OCI-LY3 (cell line): ENCODE data around the gene SCFD1.

ENCODE experiments used
- H2AFZ ChIP-seq: fragments of 200-600, 300-600 bp; shearing (Covaris generic); 2 replicates; pipeline ENCODE4 v1.6.0; 2014; ENCODE audit warnings: antibody characterized with exemption, low read depth, low read length
- H3K27ac ChIP-seq: fragments of 200-600, 300-600 bp; sonication (generic); 2 replicates; pipeline ENCODE4 v1.5.1; 2014; ENCODE audit warnings: mild to moderate bottlenecking, low read length, moderate library complexity, mixed read lengths
- H3K27me3 ChIP-seq: fragments of 200-600, 300-600 bp; sonication (generic); 2 replicates; pipeline ENCODE4 v1.6.1; 2014; ENCODE audit warnings: low read depth, low read length, mixed read lengths
- H3K36me3 ChIP-seq: fragments of 200-600, 300-600 bp; sonication (generic); replicated peaks from 2 replicates; pipeline ENCODE3; 2014; ENCODE audit warnings: low read depth, low read length, mixed read lengths
- H3K4me1 ChIP-seq: fragments of 300-600, 200-600 bp; sonication (generic); 2 replicates; pipeline ENCODE4 v1.6.1; 2014; ENCODE audit warnings: low read length, mixed read lengths
- H3K4me2 ChIP-seq: fragments of 200-600, 300-600 bp; sonication (generic); 2 replicates; pipeline ENCODE4 v1.6.1; 2014; ENCODE audit warnings: low read length, mixed read lengths
- H3K4me3 ChIP-seq: fragments of 300-600, 200-600 bp; sonication (generic); 2 replicates; pipeline ENCODE4 v1.5.1; 2014; ENCODE audit warnings: antibody characterized with exemption, mild to moderate bottlenecking, low read length, moderate library complexity
- H3K79me2 ChIP-seq: fragments of 300-600, 200-600 bp; shearing (Covaris generic); 2 replicates; pipeline ENCODE4 v1.6.1; 2014; ENCODE audit warnings: mild to moderate bottlenecking, low read length, mixed read lengths
- H3K9ac ChIP-seq: fragments of 300-600, 200-600 bp; shearing (Covaris generic); 2 replicates; pipeline ENCODE4 v1.6.0; 2014; ENCODE audit warnings: mild to moderate bottlenecking, low read length, moderate library complexity
- H3K9me3 ChIP-seq: fragments of 200-600, 300-600 bp; shearing (Covaris generic); 2 replicates; pipeline ENCODE4 v1.6.1; 2014; ENCODE audit warnings: low read length, mixed read lengths; ENCODE audit not compliant: insufficient read depth
- H4K20me1 ChIP-seq: fragments of 200-600, 300-600 bp; sonication (generic); 2 replicates; pipeline ENCODE4 v1.6.1; 2016; ENCODE audit warnings: low read length, mixed read lengths; ENCODE audit not compliant: insufficient read depth
- EZH2phosphoT487 ChIP-seq: fragments of 200-600 bp; shearing (Covaris generic); IDR thresholded peaks from 2 replicates; pipeline ENCODE4 v1.6.1; 2018; ENCODE audit warnings: antibody characterized with exemption, mixed run types, low read depth
- TF ChIP-seq, protein P1 (sequence below): fragments of 200-600, 300-600 bp; sonication (generic); IDR thresholded peaks from 2 replicates; pipeline ENCODE4 v1.5.1; 2014; ENCODE audit warnings: antibody characterized with exemption, low read length, low read depth

Gene SCFD1

DNA sequence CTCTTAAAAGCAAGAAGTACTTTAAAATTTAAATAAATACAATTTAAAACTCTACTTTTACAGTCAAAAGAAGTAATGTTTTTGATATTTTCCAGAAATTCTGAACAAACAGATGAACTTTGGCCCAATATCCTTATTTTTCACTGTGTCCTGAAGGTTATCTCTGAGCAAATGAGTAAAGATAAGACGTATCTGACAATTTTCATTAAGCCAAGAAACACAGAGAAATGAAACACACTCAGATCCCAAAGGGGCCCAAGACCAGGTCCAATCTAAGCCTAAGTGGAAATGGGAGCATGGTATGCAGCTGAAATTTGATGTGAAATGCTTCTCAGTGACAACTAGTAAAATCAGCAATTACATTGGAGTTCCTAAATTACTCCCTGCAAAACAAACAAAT, 146.7 kb downstream of the SCFD1 start:
- Histone ChIP-seq H3K4me2 (no peak overlapping the region), H3K9ac (no peak overlapping the region), H2AFZ (no peak overlapping the region), H3K79me2 (no peaks in the 10 kb centered on the region), H3K4me1 (no peaks in the 10 kb centered on the region), H3K36me3 (no peaks in the 10 kb centered on the region), H3K4me3 (no peak overlapping the region), H3K27ac (no peak overlapping the region), H3K9me3 (peaks cover 7% of the 10 kb centered on the region), H3K27me3 (peaks cover 14% of the 10 kb centered on the region; the same call in 1 of the 2 replicates), H4K20me1 (no peaks in the 10 kb centered on the region)
- no peak for TF ChIP-seq EZH2phosphoT487
- TF ChIP-seq, protein P1, sequence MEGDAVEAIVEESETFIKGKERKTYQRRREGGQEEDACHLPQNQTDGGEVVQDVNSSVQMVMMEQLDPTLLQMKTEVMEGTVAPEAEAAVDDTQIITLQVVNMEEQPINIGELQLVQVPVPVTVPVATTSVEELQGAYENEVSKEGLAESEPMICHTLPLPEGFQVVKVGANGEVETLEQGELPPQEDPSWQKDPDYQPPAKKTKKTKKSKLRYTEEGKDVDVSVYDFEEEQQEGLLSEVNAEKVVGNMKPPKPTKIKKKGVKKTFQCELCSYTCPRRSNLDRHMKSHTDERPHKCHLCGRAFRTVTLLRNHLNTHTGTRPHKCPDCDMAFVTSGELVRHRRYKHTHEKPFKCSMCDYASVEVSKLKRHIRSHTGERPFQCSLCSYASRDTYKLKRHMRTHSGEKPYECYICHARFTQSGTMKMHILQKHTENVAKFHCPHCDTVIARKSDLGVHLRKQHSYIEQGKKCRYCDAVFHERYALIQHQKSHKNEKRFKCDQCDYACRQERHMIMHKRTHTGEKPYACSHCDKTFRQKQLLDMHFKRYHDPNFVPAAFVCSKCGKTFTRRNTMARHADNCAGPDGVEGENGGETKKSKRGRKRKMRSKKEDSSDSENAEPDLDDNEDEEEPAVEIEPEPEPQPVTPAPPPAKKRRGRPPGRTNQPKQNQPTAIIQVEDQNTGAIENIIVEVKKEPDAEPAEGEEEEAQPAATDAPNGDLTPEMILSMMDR: no peak

DNA sequence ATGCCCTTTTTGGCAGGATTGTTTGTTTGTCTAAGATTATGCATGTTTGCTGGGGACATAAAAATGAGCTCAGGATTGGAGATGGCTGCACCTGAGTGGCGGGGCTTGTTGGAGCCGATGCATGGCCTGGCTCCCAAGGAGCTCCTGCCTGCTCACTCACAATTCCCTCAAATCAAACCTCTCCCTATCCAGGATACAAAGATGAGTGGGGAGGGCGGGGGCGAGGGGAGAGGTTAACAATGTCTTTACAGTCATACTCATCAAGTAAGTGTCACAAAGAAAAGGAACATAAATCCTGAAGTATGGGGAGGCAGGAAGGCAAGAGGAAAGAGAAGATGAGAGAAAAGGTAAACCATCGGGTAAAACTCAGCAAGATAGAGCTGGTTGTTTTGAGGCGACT, 148.3 kb downstream of the SCFD1 start:
- no peak overlapping the region for H3K27ac ChIP-seq
- TF ChIP-seq EZH2phosphoT487: no peak
- TF ChIP-seq, protein P1: no peak
- no peaks in the 10 kb centered on the region for H3K9me3 ChIP-seq
- no peak overlapping the region for H3K4me2 ChIP-seq
- no peaks in the 10 kb centered on the region for H3K79me2 ChIP-seq
- H3K36me3 ChIP-seq: no peaks in the 10 kb centered on the region
- H3K4me3 ChIP-seq: no peak overlapping the region
- H3K9ac ChIP-seq: no peak overlapping the region
- H4K20me1 ChIP-seq: no peaks in the 10 kb centered on the region
- H3K4me1 ChIP-seq: no peaks in the 10 kb centered on the region
- peaks cover 18% of the 10 kb centered on the region for H3K27me3 ChIP-seq
- no peak overlapping the region for H2AFZ ChIP-seq

DNA sequence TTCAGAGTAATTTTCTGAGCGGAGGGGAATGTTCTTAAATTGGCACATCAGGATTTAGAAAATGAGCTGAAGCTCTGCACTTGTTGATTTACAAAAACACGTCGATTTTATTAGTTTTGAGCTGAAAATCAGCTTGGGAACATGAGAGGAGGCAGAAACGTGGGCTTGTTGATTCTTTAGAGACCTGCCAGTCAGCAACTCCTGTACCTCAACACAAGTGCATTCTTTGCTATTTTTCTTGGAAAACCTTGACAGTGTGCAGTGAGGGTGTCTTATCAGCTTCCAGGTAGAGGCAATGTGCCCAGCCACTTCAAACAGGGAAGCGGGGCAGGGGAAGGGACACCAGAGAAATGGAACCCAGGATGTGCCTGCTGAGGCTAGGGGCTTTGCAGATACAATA, 149.5 kb downstream of the SCFD1 start:
- no peaks in the 10 kb centered on the region for H3K36me3 ChIP-seq
- no peaks in the 10 kb centered on the region for H3K79me2 ChIP-seq
- no peak for TF ChIP-seq EZH2phosphoT487
- TF ChIP-seq, protein P1: no peak
- H3K4me2 ChIP-seq: no peak overlapping the region
- no peak overlapping the region for H2AFZ ChIP-seq
- peaks cover 18% of the 10 kb centered on the region for H3K27me3 ChIP-seq
- H3K4me1 ChIP-seq: no peaks in the 10 kb centered on the region
- no peaks in the 10 kb centered on the region for H3K9me3 ChIP-seq
- H4K20me1 ChIP-seq: no peaks in the 10 kb centered on the region
- H3K27ac ChIP-seq: no peak overlapping the region
- H3K4me3 ChIP-seq: no peak overlapping the region
- H3K9ac ChIP-seq: no peak overlapping the region

DNA sequence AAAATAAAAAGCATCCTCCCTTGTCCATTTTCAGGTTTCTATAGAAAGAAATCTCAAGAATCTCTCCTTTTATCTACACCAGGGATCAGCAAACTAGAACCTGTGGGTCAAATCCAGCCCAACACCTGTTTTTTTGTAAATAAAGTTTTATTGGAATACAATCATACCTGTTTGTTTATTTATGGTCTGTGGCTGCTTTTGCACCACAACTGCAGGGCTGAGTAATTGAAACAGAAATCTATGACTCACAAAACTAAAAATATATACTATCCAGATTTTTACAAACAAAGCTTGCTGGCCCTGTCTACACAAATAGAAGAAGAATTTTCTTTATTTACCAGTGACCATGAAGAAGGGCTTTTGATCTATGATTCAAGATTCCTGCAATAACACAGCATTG, 157.1 kb downstream of the SCFD1 start:
- H3K36me3 ChIP-seq: no peaks in the 10 kb centered on the region
- TF ChIP-seq, protein P1: no peak
- no peak for TF ChIP-seq EZH2phosphoT487
- no peaks in the 10 kb centered on the region for H3K79me2 ChIP-seq
- no peak overlapping the region for H3K9ac ChIP-seq
- no peak overlapping the region for H3K4me2 ChIP-seq
- no peaks in the 10 kb centered on the region for H3K4me1 ChIP-seq
- H2AFZ ChIP-seq: no peak overlapping the region
- H3K27me3 ChIP-seq: peaks cover 5% of the 10 kb centered on the region; the same call in 1 of the 2 replicates
- H3K27ac ChIP-seq: no peak overlapping the region
- H4K20me1 ChIP-seq: no peaks in the 10 kb centered on the region
- no peaks in the 10 kb centered on the region for H3K9me3 ChIP-seq
- H3K4me3 ChIP-seq: no peak overlapping the region
